Stimulated activated naive CD4-positive, alpha-beta T cell (primary cell): ENCODE data around the gene ENAH.
A peak's percentile ranks its signal among the peaks of the same experiment; 100 is the strongest.
"Not testable (repeated sequence)": the region's sequence is repeated elsewhere in the genome, so short reads cannot be mapped to it uniquely, and the experiment has no call there.

ENCODE experiments used
- DNase-seq, 6 experiments: peaks; one replicate each; lab custom pipeline; 2025; lab: John Stamatoyannopoulos, UW

The ENAH gene

DNA sequence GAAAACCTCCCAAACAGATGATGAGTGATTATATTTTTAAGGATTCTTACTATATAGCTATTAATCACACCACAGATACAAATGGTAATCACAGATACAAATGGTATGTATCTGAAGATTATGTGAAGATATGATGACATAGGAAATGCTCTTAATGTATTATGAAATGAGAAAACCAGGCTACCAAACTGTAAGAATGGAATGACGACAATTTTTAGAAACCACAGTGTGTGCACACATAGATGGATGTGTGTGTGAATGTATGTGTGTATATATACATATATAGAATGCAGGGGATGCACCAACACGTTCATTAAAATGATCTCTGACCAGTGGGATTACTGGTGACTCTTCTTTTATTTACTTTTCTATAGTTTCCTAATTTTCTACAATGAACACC, 21.5 kb upstream of the ENAH start:
- no peak for DNase-seq

DNA sequence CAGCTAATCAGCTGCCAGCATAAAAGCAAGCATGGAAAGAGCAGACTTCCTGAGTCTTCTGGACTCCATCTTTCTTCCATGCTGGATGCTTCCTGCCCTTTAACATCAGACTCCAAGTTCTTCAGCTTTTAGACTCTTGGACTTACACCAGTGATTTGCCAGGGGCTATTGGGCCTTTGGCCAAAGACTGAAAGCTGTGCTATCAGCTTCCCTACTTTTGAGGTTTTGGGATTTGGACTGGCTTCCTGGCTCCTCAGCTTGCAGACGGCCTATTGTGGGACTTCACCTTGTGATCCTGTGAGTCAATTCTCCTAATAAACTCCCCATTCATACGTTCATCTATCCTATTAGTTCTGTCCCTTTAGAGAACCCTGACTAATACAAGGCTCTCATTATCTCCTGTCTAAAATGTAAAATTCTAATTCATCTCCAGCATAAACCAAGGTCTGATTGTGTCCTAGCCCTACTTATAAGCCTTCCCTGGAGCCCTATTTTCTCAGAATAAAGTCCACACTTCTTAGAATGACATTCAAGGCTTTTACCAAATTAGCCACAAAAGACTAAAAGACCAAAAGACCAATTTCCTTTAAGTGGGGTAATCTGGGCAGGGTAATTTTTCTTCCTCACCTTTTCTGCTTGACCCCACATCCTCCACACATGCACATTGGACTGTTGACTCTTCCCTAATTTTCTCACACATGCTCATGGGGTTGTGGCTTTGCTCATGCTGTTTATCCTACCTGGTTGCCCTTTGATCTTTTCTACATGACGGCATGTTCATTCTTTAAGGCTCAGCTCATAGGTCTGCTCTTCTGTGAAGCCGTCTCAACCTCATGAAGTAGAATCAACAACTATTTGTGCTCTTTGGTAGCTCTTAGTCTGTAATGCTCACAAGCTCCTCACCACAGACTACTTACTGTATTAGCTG, 18.1 kb upstream of the ENAH start:
- DNase-seq: no peak

DNA sequence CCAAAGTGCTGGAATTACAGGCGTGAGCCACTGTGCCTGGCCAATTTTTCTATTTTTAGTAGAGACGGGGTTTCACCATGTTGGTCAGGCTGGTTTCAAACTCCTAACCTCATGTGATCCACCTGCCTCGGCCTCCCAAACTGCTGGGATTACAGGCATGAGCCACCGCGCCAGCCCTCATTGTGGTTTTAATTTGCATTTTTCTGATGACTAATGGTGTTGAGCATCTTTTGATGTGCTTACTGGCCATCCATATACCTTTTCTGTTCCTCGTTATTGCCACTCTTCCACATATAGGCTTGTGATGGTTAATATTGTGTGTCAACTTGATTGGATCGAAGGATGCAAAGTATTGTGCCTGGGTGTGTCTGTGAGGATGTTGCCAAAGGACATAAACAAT, 17.4 kb upstream of the ENAH start:
- DNase-seq: no peak

DNA sequence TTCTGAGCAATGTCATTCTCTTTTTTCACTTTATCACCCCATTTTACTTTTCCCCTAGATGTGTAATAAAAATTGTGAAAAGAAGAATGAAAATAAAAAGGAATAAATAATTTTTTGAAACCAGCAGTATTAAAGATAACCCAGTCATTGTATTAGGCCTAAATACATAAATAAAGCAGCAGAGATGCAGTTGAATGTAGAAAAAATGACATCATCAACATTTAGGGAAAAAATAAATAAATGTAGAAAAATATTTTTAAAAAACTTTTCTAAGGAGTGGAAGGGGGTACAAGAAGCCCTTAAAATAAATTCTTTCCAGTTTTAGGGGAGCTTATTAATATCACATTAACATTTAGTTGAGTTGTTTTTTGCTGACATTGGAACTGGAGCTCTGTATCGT, 15.3 kb upstream of the ENAH start:
- DNase-seq: no peak

DNA sequence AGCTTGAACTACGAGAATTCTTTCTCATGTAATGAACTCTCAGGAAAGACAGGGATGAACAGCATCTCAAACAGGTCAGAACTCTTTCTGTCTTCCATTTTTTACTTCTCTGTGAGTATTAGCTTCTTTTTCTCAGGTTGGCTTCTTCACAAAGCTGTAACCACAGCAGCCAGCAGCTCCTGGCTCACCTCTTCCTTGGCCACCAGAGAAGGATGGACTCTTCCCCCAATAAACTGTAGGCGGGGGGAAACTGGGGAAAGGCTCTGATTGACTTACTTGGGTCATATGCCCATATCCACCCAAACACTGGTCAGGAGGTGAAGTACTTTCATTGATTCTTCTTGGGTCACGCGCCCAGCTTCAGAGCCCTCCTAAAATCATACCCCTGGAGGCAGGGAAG, 14.4 kb upstream of the ENAH start:
- no peak for DNase-seq

DNA sequence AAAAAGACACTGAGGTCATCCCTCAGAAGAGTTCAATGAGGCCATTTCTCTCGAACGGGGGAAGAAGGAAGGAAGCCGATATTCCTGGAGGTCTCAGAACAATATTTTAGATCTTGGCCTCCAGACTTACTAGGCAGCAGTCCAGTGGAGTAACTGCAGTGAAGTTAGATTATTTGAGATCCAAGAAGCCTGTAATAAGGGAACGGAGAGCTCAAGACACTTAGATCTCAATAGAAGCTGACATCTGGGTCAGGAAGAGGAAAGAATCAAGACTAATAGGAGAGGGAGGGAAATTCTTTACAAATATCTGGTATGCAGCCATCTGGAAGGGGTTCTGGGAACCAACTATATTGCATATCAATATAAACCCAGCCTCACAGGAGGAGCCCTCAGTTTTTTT, 13.6 kb upstream of the ENAH start:
- DNase-seq: no peak

DNA sequence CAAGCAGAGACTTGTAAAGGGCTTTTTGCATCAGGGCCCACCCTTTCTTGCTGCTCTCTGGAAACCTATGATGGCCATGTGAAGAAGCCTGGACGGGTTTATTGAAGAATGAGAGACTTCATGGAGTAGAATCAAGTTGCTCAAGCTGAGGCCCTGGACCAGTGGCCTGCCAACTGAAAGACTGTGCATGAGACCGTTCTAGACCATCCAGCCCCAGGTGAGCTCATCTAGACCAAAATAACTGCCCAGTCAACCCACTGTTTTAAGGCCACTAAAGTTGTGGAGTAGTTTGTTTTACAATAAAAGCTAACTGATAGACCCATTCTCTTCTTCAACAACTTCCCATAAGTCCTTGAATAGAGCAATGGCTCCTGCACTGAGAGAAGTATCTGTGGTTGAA, 11.8 kb upstream of the ENAH start:
- DNase-seq: no peak

DNA sequence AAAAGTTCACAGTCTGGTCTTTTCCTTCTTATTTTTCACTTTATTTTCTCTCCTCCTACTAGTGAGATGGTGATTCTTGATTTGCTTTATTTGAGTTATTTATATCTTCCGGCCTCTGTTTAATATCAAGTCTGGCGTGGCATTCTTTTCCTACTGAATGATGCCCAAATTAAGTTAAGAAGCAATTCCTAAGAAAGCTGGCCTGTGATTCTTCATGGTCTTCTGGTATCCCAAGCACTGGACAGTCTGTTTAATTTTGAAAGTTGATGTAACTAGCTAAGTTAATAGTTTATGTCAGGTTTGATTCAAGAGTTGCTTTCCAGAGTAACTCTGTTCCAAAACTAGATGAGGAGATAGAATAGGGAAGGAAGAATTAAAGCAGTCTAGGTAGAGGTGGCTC, 9.2 kb upstream of the ENAH start:
- no peak for DNase-seq

DNA sequence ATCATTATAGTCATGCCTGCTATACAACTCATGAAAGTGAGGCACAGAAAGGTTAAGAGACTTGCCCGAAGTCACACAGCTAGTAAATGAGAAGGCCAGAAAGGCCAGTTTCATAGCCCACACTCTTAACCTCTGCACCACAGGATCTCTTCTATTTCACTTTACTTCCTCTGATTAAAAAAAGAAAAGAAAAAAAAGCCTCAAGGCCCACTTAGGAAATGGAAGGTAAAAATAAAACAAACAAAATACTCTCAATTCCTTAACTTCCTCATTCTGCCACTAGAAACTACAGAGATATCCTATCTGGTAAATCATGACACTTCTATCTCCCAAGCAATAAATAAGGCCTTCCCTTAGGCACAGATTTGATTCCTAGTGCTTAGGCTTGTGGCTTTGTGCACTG, 7.6 kb upstream of the ENAH start:
- no peak for DNase-seq

DNA sequence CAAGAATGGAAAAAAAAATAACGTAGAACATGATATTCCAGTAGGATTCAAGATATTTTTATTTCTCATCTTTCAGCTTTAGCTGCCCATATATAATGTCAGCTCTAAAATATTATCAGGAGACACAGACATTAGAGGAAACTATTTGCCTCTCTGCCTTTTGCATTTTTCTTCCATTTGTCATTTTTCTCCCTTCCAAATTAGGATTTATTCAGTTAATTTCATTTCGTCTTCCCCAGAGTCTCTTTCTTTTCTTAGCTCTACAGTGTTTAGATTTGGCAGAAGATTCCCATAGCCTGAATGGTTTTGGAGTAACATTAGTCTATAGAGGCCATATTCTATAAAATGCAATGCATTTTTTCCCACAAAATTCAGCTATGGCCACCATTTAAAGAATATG, 5.1 kb upstream of the ENAH start:
- DNase-seq: no peak

DNA sequence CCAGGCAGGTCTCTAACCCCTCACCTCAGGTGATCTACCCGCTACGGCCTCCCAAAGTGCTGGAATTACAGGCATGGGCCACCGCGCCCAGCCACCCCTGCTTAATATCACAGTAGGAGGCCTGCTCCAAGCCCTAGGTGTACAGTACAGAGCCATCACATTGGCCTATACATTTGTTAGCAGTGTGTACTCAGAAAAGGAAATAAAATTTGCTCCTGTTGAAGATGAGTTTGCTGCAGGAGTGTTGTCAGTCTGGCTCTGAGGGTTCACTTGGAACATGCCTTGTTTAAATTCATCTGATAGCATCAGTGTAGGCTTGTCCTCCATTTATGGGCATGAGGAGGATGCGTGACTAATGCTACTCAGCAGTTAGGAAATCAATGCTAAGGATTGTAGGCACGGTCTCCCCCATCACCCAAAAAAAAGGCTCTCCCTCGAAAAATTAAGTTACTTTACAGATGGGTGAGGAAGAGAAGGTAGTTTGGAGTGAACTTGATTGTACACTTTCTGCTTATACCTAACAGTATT, 4.6 kb upstream of the ENAH start:
- DNase-seq: no peak

DNA sequence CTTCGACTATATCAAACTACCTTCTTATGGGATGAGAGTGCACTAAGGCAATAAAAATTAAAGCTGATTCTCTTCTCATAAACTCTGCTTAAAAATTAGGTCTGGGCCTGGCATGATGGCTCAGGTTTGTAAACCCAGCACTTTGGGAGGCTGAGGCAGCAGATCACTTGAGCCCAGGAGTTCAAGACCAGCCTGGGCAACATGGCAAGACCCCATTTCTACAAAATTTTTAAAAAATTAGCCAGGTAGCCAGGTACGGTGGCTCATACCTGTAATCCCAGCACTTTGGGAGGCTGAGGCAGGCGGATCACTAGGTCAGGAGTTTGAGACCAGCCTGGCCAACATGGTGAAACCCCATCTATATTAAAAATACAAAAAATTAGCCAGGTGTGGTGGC, 3.3 kb upstream of the ENAH start:
- DNase-seq: not testable (repeated sequence)

DNA sequence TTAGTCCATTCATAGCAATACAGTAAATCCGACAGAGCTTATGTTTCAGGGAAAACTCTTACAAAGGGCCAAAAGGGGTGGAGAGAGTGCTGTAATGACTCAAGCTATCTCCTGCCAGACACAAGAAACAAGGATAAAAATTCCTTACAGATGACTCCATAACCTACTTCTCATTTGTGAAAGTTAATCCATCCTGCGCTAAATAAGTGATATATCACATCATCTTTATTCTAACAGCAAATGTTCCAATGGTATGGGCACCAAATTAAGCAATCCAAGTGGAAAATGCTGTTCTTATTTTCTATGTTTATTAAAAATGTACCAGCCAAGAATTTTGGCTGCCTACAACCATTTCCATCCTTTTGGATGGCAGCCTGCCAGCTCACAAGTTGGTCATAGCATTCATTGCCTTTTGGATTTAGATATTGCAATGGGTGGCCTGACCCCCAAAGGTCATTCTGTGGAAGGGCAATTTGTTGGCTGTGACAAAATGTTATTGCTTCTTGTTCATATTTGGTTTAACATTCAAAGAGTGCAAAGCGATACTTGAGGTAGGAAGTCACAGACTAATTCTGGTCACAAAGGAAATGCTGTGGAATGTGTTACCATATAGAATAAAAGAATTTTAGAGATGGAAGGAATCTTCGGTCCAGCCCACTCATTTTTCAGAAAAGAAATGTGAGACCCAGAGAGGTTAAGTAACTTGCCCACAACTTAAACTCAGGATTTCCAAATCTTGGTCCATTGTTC, 2.8 kb upstream of the ENAH start:
- no peak for DNase-seq

DNA sequence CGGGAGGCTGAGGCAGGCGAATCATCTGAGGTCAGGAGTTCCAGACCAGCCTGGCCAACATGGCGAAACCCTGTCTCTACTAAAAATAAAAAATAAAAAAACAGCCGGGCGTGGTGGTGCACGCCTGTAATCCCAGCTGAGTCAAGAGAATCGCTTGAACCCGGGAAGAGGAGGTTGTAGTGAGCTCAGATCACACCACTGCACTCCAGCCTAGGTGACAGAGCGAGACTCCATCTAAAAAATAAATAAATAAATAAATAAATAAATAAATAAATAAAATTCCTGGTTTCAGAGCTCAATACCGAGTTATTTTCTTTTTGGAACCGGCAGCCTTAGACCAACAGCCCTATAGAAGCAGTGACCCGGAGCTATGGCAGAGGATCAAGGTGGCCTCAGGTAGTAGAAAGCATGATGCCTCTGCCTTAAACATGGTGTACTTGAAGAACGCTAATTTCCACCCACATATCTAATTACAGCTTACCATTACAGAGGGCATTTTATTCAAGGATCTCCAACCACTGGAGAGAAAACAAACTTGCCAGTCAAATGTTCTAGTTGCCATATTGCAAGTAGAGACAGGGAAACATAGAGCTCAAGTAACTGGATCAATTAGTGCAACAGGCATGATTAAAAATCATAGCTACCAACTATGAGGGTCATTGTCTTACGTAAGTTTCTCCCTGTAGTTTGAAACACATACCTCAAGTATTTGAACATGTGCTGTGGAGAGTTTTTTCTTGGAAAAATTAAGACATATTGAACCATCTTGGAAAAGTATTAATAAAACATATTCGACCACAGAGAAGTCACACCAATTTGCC, 2.0 kb upstream of the ENAH start:
- no peak for DNase-seq

DNA sequence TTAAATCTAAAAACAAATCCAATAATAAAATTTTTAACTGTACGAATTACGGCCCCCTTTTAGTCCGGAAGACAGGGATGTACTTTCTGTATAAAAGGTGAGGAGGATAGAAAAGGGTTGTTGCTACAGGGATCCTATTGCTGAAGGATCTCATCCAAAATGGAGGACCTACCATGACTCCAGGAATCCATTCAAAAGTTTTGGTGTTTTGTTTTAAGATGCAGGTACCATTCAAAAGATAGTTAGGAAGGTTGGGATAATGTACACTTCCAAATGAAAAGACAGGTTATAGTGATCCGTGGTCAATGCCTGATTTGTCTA, 1.3 kb upstream of the ENAH start:
- no peak for DNase-seq

DNA sequence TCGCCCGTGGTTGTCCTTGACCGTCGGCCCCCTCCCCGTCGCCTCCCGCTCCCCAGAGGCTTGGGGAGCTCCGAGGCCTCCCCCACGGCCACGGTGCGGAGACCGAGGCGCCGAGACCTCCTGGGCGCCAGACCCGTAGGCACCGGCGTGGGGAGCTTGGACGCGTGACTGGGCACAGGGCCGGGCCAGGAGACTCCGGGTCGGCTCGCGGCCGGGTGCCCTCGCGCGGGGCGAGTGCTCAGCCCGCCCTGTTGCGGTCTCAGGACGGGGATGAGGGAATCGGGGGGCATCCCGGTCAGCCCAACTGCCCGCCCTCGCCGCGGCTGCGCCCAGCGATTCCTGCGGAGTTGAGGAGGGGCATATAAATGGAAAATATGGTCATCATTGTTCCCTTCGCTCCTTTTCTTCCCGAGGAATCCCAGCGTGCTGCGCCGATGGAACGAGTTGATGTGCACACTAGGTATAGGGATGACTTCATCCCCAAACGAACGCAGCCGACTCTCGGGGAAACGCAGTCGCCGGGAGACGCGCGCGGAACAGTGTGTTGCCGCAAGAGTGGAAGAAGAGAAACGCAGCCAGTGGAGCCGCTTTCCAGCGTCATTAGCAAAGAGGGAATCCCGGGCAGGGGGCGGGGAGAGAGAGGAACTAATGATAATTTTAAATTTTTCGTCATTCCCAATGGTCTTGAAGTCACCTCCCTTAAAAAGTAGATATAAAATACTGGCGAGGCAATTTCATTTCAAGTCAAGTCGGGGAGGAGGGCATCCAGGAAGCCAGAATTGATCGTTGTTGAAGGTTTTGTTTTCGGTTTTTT, 747 bp upstream of the ENAH start:
- DNase-seq: peak in 2 of 6 experiments; percentile 14 to 42

DNA sequence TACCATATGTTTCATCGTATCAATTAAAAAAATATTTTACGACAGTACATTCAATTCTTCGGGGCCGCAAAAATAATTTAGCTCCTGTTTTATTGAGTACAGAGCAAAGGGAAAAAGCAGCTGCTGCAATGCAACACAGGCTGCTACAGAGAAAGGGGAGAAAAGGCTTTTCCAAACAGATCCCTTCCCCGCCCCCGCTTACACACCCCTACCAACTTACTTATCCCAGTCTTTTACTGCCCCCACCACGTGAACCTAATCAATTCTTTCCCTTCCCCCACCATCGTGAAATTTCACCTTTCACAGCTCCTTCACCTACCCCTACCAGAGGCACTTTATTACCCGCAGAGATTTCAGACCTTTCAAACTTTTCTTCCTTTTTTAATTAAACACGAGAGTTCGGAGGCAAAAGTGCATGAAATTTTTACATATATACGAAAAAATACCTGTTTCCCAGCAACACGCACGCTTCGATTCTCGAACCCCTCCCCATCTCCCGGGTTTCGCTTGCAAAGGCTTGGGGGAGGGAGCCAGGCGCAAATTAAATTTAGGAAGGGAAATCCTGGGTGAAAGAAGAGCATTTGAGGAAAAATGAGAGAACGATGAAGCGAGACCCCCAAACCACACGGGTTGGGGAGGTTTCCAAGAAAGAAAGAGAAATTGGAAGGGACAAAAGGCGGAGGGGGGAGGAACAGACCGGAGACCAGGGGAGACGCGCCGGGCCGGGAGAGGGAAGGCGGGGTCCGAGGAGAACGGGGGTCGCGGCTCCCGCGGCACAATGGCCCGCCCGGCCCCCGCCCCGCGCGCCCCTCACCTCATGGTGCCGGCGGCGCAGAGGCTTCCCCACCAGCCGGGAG, 823 bp downstream of the ENAH start:
- peak in 1 of 6 experiments; percentile 12 for DNase-seq

DNA sequence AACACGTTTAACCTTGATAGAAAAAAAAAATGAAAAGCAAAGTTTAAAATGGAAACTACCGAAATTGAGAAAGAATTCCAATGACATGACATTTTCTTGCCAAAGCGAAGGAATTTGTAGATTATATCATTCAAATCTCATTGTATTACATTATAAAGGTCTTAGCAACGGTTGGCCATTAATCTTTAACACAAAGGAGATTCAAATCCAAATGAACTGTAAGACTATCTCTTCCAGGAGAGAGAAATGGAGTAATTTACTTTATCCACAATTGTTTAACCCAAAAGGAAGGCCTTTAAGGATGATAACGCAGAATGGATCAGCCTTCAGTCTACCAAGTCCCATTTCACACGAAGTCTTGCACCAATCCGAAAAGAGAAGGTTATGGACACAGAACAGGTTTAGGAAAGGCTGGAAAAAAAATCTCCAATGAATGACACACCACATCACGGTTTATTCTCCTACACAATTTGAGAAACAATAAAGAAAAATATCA, 1.5 kb downstream of the ENAH start:
- no peak for DNase-seq

DNA sequence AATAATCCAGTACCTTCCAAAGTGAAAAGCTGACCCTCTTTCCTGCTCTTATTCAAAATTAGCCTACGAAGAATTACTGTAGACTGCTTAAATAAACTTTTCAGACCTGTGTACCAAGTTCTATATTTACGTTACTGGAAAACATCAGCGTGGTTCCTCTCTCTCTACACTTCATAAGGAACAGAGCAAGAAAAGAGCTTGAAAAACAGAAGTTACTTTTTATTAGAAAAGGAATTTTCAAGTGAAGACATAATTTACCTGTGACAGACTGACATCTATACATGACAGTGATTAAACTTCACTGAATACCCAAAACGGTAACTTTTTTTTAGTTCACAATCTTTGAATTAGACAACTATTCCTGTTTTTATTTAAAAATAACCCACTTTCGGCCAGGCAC, 2.7 kb downstream of the ENAH start:
- DNase-seq: no peak

DNA sequence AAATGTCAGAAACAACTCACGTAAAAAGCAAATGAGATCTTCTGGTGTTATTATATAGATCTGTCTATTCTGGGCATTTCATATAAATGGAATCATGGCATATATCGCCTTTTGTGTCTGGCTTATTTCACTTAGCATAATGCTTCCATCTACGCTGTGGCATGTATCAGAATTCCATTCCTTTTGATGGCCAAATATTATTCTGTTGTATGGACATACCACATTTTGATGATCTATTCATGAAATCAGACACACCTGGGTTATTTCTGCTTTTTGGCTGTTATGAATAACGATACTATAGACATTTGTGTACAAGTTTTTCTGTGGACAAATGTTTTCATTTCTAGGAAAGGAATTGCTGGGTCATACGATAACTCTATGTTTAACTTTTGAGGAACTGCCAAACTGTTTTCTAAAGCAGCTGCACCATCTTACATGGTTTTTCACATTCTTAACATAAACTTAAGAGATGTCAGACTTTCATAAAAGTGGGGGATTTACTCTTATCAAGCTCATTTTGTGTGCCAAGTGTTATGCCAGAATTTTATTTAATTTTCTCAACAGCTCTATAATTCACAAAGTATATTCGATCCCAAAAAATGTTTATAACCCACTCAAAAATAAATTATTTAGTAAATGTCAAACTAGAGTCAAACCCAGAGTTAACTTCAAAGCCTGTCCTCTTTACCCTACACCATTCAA, 7.6 kb downstream of the ENAH start:
- DNase-seq: no peak
